Left lung (tissue), 10 donors: ENCODE measurements around the gene ZNF318. TPM values are rescaled to one million over a fixed set of nuclear protein-coding genes. Genes with fewer than 3 reads are reported as not detected.

ENCODE experiments used
- ATAC-seq: fragments of 200-7000 bp; cut with Tn5 transposase; one replicate; pipeline ENCODE4 v1.9.1; 2020; ENCODE audit warnings: moderate library complexity
- DNase-seq, 4 donors: peaks; one replicate each; pipeline ENCODE4 v3.0.0-alpha.2; 2013 to 2020
- H3K27ac ChIP-seq, 2 donors: fragments of 200-600 bp; sonication (generic) in 1 of 2; one replicate each; pipeline versions ENCODE4 v1.5.0 to v1.8.0; 2020 to 2021
- H3K27me3 ChIP-seq, 2 donors: fragments of 200-600 bp; sonication (generic) in 1 of 2; one replicate each; pipeline versions ENCODE4 v1.5.0 to v1.8.0; 2020 to 2021
- H3K36me3 ChIP-seq, 2 donors: fragments of 200-600 bp; sonication (generic) in 1 of 2; one replicate each; pipeline versions ENCODE4 v1.5.0 to v1.8.0; 2020 to 2021
- H3K4me1 ChIP-seq, 2 donors: fragments of 200-600 bp; one replicate each; pipeline ENCODE4 v1.8.0; 2021
- H3K4me3 ChIP-seq, 2 donors: fragments of 200-600 bp; sonication (generic) in 1 of 2; one replicate each; pipeline versions ENCODE4 v1.5.0 to v1.8.0; 2020 to 2021; ENCODE audit warnings: mild to moderate bottlenecking in 1 of 2
- H3K9me3 ChIP-seq, 2 donors: fragments of 200-600 bp; sonication (generic) in 1 of 2; one replicate each; pipeline versions ENCODE4 v1.5.0 to v1.8.0; 2020 to 2021
- CTCF ChIP-seq, 2 donors: fragments of 200-600 bp; sonication (generic) in 1 of 2; IDR thresholded peaks; one replicate each; pipeline versions ENCODE4 v1.5.0 to v1.8.0; 2021; ENCODE audit warnings: antibody characterized with exemption in 2 of 2
- intact Hi-C, 2 donors: fragments of 100-400 bp; cut with DNase I; formaldehyde crosslinking; loops; one replicate each; pipeline versions ENCODE4 v1.11.2 to v1.14.2; 2022
- polyA plus RNA-seq, 6 donors: library from polyadenylated mRNA; unstranded; fragments of 120-200 nt; gene quantifications; one replicate each; pipeline ENCODE4 v1.2.1, GENCODE V29; 2013; ENCODE audit not compliant: insufficient read length in 6 of 6
- total RNA-seq, 2 donors: library from RNA; stranded (reverse); fragmentation: NEBNext Ultra II Directional; extraction: Animal tissue kit (Norgen Biotek cat#: 25700); gene quantifications; one replicate each; pipeline ENCODE4 v1.2.1, GENCODE V29; 2021
- donor health status: DM: no; HTN: yes; CAD: no.
- donor health status: DM: no; HTN: no; CAD: no.

Gene ZNF318
- total and polyA plus RNA-seq, 8 donors = 13.3 to 37.6 (median 31.8) TPM

- no peak for ATAC-seq
- peaks cover 9 to 54% of the 10 kb centered on the region in 2 donors for H3K27me3 ChIP-seq
- intact Hi-C loops = no loop called here
Observed at GRCh38 chr6:43286980-43287716, 82.3 kb downstream of the ZNF318 start.

GRCh38 chr6:43286456-43286979 lies 82.9 kb downstream of the ZNF318 start:
- no peaks in the 10 kb centered on the region for H3K36me3 ChIP-seq
- DNase-seq (no peak), ATAC-seq (no peak)
- H3K4me1 ChIP-seq = peaks cover 0 to 5% of the 10 kb centered on the region in 2 donors
- H3K9me3 ChIP-seq = no peaks in the 10 kb centered on the region
- TF ChIP-seq CTCF (IDR thresholded peaks at IDR 0.05) = no peak
- H3K27ac ChIP-seq = no peak overlapping the region
- H3K27me3 ChIP-seq = peaks cover 9 to 55% of the 10 kb centered on the region in 2 donors
- H3K4me3 ChIP-seq = no peak overlapping the region
- intact Hi-C loops = no loop called here

More at GRCh38 chr6:43286980-43287716, 82.3 kb downstream of the ZNF318 start:
- Histone ChIP-seq H3K36me3 (no peaks in the 10 kb centered on the region), H3K27ac (no peak overlapping the region), H3K9me3 (no peaks in the 10 kb centered on the region), H3K4me3 (no peak overlapping the region), H3K4me1 (peaks cover 0 to 5% of the 10 kb centered on the region in 2 donors)
- DNase-seq = no peak
- TF ChIP-seq CTCF (IDR thresholded peaks at IDR 0.05) = no peak

Other genes with a start within 250 kb of the ZNF318 start
- gene SRF, start 198.4 kb downstream of the ZNF318 start, total RNA-seq = 10 to 100 TPM; 31.8 to 36.3 TPM
- 10 to 100 TPM; 20.2 to 33.5 (median 30.1) TPM for gene SRF, start 198.4 kb downstream of the ZNF318 start, polyA plus RNA-seq
- 10 to 100 TPM; 36.1 to 37.3 TPM for gene CUL9, start 187.5 kb downstream of the ZNF318 start, total RNA-seq
- gene CUL9, start 187.5 kb downstream of the ZNF318 start, polyA plus RNA-seq = 10 to 100 TPM; 35.9 to 55.1 (median 42.3) TPM
- 10 to 100 TPM; 47.3 to 49.6 TPM for gene DNPH1, start 140.2 kb downstream of the ZNF318 start, total RNA-seq
- gene DNPH1, start 140.2 kb downstream of the ZNF318 start, polyA plus RNA-seq = 10 to 100 TPM; 26.4 to 43.4 (median 31.9) TPM
- under 1 TPM; 0.08 to 0.26 TPM for gene TTBK1, start 126.2 kb downstream of the ZNF318 start, total RNA-seq
- under 1 TPM; 0.42 to 0.94 (median 0.77) TPM for gene TTBK1, start 126.2 kb downstream of the ZNF318 start, polyA plus RNA-seq
- gene SLC22A7, start 71.4 kb downstream of the ZNF318 start, total RNA-seq = not detected
- gene SLC22A7, start 71.4 kb downstream of the ZNF318 start, polyA plus RNA-seq = under 1 TPM in 5 of 6 donors, not detected in 1; 0.07 to 0.28 (median 0.20) TPM
- 1 to 10 TPM in 1 of 2 donors, under 1 TPM in 1; 0.52 to 1.1 TPM for gene CRIP3, start 60.8 kb downstream of the ZNF318 start, total RNA-seq
- 1 to 10 TPM; 2.9 to 7.6 (median 4.7) TPM for gene CRIP3, start 60.8 kb downstream of the ZNF318 start, polyA plus RNA-seq
- gene ABCC10, start 57.9 kb upstream of the ZNF318 start, total RNA-seq = 10 to 100 TPM; 38.5 to 43.8 TPM
- 10 to 100 TPM; 19.7 to 33.4 (median 28.8) TPM for gene ABCC10, start 57.9 kb upstream of the ZNF318 start, polyA plus RNA-seq
- 1 to 10 TPM in 1 of 2 donors, under 1 TPM in 1; 0.93 to 1.0 TPM for gene DLK2, start 85.9 kb upstream of the ZNF318 start, total RNA-seq
- gene DLK2, start 85.9 kb upstream of the ZNF318 start, polyA plus RNA-seq = 1 to 10 TPM; 1.3 to 2.6 (median 2.0) TPM
- 10 to 100 TPM; 24.5 to 27.9 TPM for gene TJAP1, start 107.9 kb upstream of the ZNF318 start, total RNA-seq
- 10 to 100 TPM; 35.6 to 46.9 (median 39.7) TPM for gene TJAP1, start 107.9 kb upstream of the ZNF318 start, polyA plus RNA-seq
- gene LRRC73, start 140.7 kb upstream of the ZNF318 start, total RNA-seq = 1 to 10 TPM in 1 of 2 donors, under 1 TPM in 1; 0.52 to 1.5 TPM
- gene LRRC73, start 140.7 kb upstream of the ZNF318 start, polyA plus RNA-seq = under 1 TPM; 0.30 to 0.99 (median 0.60) TPM
- gene YIPF3, start 147.3 kb upstream of the ZNF318 start, total RNA-seq = 100 to 1,000 TPM; 101 to 128 TPM
- gene YIPF3, start 147.3 kb upstream of the ZNF318 start, polyA plus RNA-seq = 100 to 1,000 TPM; 123 to 137 (median 132) TPM
- 10 to 100 TPM; 31.9 to 46.3 TPM for gene POLR1C, start 147.4 kb upstream of the ZNF318 start, total RNA-seq
- 10 to 100 TPM; 32.1 to 40.7 (median 35.5) TPM for gene POLR1C, start 147.4 kb upstream of the ZNF318 start, polyA plus RNA-seq
- gene XPO5, start 206.4 kb upstream of the ZNF318 start, total RNA-seq = 10 to 100 TPM; 24.0 to 36.8 TPM
- 10 to 100 TPM; 37.6 to 52.9 (median 46.3) TPM for gene XPO5, start 206.4 kb upstream of the ZNF318 start, polyA plus RNA-seq
- gene POLH, start 206.5 kb upstream of the ZNF318 start, total RNA-seq = 10 to 100 TPM; 17.8 to 29.0 TPM
- gene POLH, start 206.5 kb upstream of the ZNF318 start, polyA plus RNA-seq = 10 to 100 TPM; 19.3 to 29.8 (median 24.3) TPM